ENCODE results near the gene PTPN13.

The PTPN13 gene

DNA sequence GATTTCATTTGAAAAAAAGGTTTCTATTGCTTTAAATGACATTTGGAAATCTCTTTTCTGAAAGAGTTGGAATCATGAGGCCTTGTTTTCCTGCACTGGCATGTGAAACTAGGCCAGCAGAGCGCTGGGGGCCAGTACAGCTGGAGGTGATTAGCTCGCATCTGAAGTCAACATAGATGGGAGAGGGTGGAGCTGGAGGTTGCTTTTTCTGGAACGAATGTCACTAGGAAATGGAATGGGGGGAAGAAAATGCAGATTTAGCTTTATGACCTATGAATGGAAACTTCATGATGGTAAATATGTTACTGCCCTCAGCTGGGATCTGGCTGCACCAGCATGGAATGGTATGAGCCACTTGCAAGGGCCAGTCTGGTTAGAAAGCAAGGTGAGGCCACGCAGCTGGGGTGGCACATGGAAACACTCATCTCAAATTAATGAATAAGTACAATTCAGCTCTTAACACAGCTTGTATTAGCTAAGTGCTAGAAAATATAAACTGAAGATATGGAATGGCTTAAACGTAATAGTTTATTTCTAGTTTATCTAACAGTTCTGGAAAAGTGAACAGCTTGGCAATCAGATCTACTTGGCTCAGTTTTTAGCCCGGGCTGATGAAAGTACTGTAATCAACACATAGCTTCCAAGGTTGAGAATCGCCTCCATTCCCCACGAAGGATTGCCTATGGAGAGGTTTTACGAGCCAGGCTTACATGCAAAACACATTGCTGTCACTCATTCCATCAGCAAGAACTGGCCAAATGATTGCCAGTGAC is 222.6 kb downstream of the PTPN13 start:
- no peak overlapping the region for H3K4me3 Mint-ChIP-seq
- DNase-seq (ENCODE audit: low spot score in 2 of 2), result no peak
- ATAC-seq (ENCODE audit: low read depth), result no peak
- H3K36me3 Mint-ChIP-seq, result no peaks in the 10 kb centered on the region
- H3K27me3 Mint-ChIP-seq, result no peaks in the 10 kb centered on the region
- no peaks in the 10 kb centered on the region for H3K4me1 Mint-ChIP-seq
- H3K9me3 Mint-ChIP-seq, result no peaks in the 10 kb centered on the region
- no peak overlapping the region for H3K27ac Mint-ChIP-seq

- H3K4me1 Mint-ChIP-seq, result no peaks in the 10 kb centered on the region
- H3K27ac Mint-ChIP-seq, result no peak overlapping the region
- H3K9me3 Mint-ChIP-seq, result no peaks in the 10 kb centered on the region
- no peaks in the 10 kb centered on the region for H3K36me3 Mint-ChIP-seq
- no peak overlapping the region for H3K4me3 Mint-ChIP-seq
- ATAC-seq (ENCODE audit: low read depth) (no peak), DNase-seq (ENCODE audit: low spot score in 2 of 2) (no peak)
- no peaks in the 10 kb centered on the region for H3K27me3 Mint-ChIP-seq
Observed at GRCh38 chr4:86818211-86818610, 224.1 kb downstream of the PTPN13 start.

DNA sequence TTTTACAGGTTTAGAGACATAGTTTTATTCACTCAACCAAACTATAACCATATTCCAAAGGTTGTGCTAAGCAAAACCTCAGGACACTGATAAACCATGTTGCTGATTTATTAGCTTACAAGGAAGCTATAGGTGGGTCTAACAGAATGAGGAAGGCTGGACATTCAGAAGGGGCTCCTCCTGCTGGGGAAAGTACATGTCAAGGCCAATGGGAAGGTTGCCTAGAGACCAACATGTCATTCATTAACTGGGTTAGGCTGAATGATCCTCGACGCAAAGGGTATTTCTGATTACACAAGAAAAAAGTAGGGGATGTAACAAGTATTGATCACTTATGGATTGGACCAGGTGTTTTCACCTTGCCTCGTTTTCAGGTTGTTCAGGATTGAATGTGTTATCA is 224.7 kb downstream of the PTPN13 start:
- no peaks in the 10 kb centered on the region for H3K4me1 Mint-ChIP-seq
- ATAC-seq (ENCODE audit: low read depth) (no peak), DNase-seq (ENCODE audit: low spot score in 2 of 2) (no peak)
- H3K27ac Mint-ChIP-seq, result no peak overlapping the region
- no peaks in the 10 kb centered on the region for H3K27me3 Mint-ChIP-seq
- no peaks in the 10 kb centered on the region for H3K9me3 Mint-ChIP-seq
- H3K36me3 Mint-ChIP-seq, result no peaks in the 10 kb centered on the region
- no peak overlapping the region for H3K4me3 Mint-ChIP-seq

- H3K9me3 Mint-ChIP-seq, result no peaks in the 10 kb centered on the region
- H3K4me1 Mint-ChIP-seq, result no peaks in the 10 kb centered on the region
- H3K27ac Mint-ChIP-seq, result no peak overlapping the region
- ATAC-seq (ENCODE audit: low read depth) (no peak), DNase-seq (ENCODE audit: low spot score in 2 of 2) (no peak)
- H3K27me3 Mint-ChIP-seq, result no peaks in the 10 kb centered on the region
- H3K36me3 Mint-ChIP-seq, result no peaks in the 10 kb centered on the region
- H3K4me3 Mint-ChIP-seq, result no peak overlapping the region
Observed at GRCh38 chr4:86819561-86819960, 225.4 kb downstream of the PTPN13 start.

DNA sequence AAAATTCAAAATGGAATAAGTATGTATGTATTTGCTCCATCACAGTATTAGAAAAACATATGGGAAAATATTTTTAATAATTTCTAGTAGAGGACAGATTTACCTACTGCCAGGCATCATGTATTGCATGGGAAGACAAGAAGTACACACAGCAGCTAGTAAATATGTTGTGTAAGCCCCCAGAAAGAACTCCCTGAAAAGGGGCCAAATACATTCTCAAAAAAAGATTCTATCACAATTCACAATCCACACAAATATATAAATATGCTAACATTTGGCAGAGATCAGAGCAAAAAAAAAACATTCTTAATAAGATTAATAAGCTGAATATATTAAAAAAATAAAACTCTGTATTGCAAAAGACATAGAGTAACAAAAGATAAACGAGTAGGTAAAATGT is 227.0 kb downstream of the PTPN13 start:
- H3K36me3 Mint-ChIP-seq, result no peaks in the 10 kb centered on the region
- no peaks in the 10 kb centered on the region for H3K27me3 Mint-ChIP-seq
- DNase-seq (ENCODE audit: low spot score in 2 of 2) (no peak), ATAC-seq (ENCODE audit: low read depth) (no peak)
- H3K4me3 Mint-ChIP-seq, result no peak overlapping the region
- H3K9me3 Mint-ChIP-seq, result no peaks in the 10 kb centered on the region
- H3K4me1 Mint-ChIP-seq, result no peaks in the 10 kb centered on the region
- no peak overlapping the region for H3K27ac Mint-ChIP-seq

DNA sequence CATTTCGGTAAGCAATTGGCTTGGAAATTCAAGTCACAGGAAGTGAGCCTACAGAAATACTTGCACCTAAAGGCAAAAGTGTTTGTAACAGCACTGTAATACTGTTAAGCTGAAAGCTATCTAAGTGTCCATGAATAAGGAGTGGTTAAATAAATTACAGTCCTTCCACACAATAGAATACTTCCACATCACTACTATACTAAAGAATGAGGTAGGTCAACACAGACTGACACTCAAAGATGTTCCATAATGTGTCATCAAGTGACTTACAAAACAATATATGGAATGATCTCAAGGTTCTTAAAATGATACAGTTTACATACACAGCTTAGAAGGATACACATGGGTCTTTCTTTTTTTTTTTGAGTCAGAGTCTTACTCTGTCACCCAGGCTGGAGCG is 228.0 kb downstream of the PTPN13 start:
- Mint-ChIP-seq H3K27me3 (no peaks in the 10 kb centered on the region), H3K4me3 (no peak overlapping the region), H3K4me1 (no peaks in the 10 kb centered on the region), H3K36me3 (no peaks in the 10 kb centered on the region), H3K9me3 (no peaks in the 10 kb centered on the region), H3K27ac (no peak overlapping the region)
- ATAC-seq (ENCODE audit: low read depth), result no peak
- no peak for DNase-seq (ENCODE audit: low spot score in 2 of 2)

GRCh38 chr4:86825511-86825910 is 231.4 kb downstream of the PTPN13 start:
- no peaks in the 10 kb centered on the region for H3K27me3 Mint-ChIP-seq
- no peaks in the 10 kb centered on the region for H3K4me1 Mint-ChIP-seq
- H3K9me3 Mint-ChIP-seq, result no peaks in the 10 kb centered on the region
- H3K4me3 Mint-ChIP-seq, result no peak overlapping the region
- H3K36me3 Mint-ChIP-seq, result no peaks in the 10 kb centered on the region
- ATAC-seq (ENCODE audit: low read depth) (no peak), DNase-seq (ENCODE audit: low spot score in 2 of 2) (no peak)
- H3K27ac Mint-ChIP-seq, result no peak overlapping the region

- no peaks in the 10 kb centered on the region for H3K4me1 Mint-ChIP-seq
- H3K4me3 Mint-ChIP-seq, result no peak overlapping the region
- H3K27ac Mint-ChIP-seq, result no peak overlapping the region
Observed at GRCh38 chr4:86831262-86832130, 237.4 kb downstream of the PTPN13 start.

DNA sequence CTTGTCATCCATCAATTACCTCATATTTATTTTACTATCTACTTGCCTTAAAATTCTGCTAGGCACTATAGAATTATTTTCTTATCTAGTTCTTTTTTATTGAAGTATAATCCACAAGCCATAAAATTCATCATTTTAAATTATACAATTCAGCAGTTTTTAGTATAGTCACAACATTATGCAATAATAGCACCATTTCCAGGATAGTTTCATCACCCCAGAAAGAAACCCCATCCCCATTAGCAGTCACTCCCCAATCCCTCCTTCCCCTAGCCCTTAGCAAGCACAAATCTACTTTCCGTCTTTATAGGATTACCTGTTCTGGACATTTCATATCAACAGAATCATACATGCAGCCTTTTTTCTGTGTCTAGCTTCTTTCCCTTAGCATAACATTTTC is 239.5 kb downstream of the PTPN13 start:
- ATAC-seq (ENCODE audit: low read depth), result no peak

More at GRCh38 chr4:86831262-86832130, 237.4 kb downstream of the PTPN13 start:
- no peaks in the 10 kb centered on the region for H3K9me3 Mint-ChIP-seq
- ATAC-seq (ENCODE audit: low read depth) (no peak), DNase-seq (ENCODE audit: low spot score in 2 of 2) (no peak)
- H3K36me3 Mint-ChIP-seq, result no peaks in the 10 kb centered on the region
- H3K27me3 Mint-ChIP-seq, result peaks cover 2% of the 10 kb centered on the region

GRCh38 chr4:86834901-86835300 is 240.8 kb downstream of the PTPN13 start:
- H3K27ac Mint-ChIP-seq, result no peak overlapping the region
- no peaks in the 10 kb centered on the region for H3K4me1 Mint-ChIP-seq
- H3K27me3 Mint-ChIP-seq, result peaks cover 2% of the 10 kb centered on the region
- no peak for DNase-seq (ENCODE audit: low spot score in 2 of 2)
- H3K36me3 Mint-ChIP-seq, result no peaks in the 10 kb centered on the region
- H3K9me3 Mint-ChIP-seq, result no peaks in the 10 kb centered on the region
- no peak overlapping the region for H3K4me3 Mint-ChIP-seq
- no peak for ATAC-seq (ENCODE audit: low read depth)

More for the DNA sequence above, 239.5 kb downstream of the PTPN13 start:
- H3K4me3 Mint-ChIP-seq, result no peak overlapping the region
- no peak for DNase-seq (ENCODE audit: low spot score in 2 of 2)
- no peaks in the 10 kb centered on the region for H3K36me3 Mint-ChIP-seq
- H3K27me3 Mint-ChIP-seq, result peaks cover 2% of the 10 kb centered on the region
- H3K9me3 Mint-ChIP-seq, result no peaks in the 10 kb centered on the region
- no peaks in the 10 kb centered on the region for H3K4me1 Mint-ChIP-seq
- no peak overlapping the region for H3K27ac Mint-ChIP-seq

- no peaks in the 10 kb centered on the region for H3K36me3 Mint-ChIP-seq
- peaks cover 3% of the 10 kb centered on the region for H3K27me3 Mint-ChIP-seq
- no peak overlapping the region for H3K27ac Mint-ChIP-seq
- ATAC-seq (ENCODE audit: low read depth) (no peak), DNase-seq (ENCODE audit: low spot score in 2 of 2) (no peak)
- no peaks in the 10 kb centered on the region for H3K9me3 Mint-ChIP-seq
- H3K4me1 Mint-ChIP-seq, result no peaks in the 10 kb centered on the region
- no peak overlapping the region for H3K4me3 Mint-ChIP-seq
Observed at GRCh38 chr4:86835677-86836076, 241.6 kb downstream of the PTPN13 start.

- no peaks in the 10 kb centered on the region for H3K4me1 Mint-ChIP-seq
- DNase-seq (ENCODE audit: low spot score in 2 of 2) (no peak), ATAC-seq (ENCODE audit: low read depth) (no peak)
- peaks cover 3% of the 10 kb centered on the region for H3K27me3 Mint-ChIP-seq
- H3K27ac Mint-ChIP-seq, result no peak overlapping the region
- H3K9me3 Mint-ChIP-seq, result no peaks in the 10 kb centered on the region
- H3K4me3 Mint-ChIP-seq, result no peak overlapping the region
- H3K36me3 Mint-ChIP-seq, result no peaks in the 10 kb centered on the region
Observed at GRCh38 chr4:86837691-86838503, 243.8 kb downstream of the PTPN13 start.

- H3K4me1 Mint-ChIP-seq, result no peaks in the 10 kb centered on the region
- H3K27ac Mint-ChIP-seq, result no peak overlapping the region
- H3K4me3 Mint-ChIP-seq, result no peak overlapping the region
- H3K36me3 Mint-ChIP-seq, result no peaks in the 10 kb centered on the region
- DNase-seq (ENCODE audit: low spot score in 2 of 2) (no peak), ATAC-seq (ENCODE audit: low read depth) (no peak)
- no peaks in the 10 kb centered on the region for H3K9me3 Mint-ChIP-seq
- peaks cover 8% of the 10 kb centered on the region for H3K27me3 Mint-ChIP-seq
Observed at GRCh38 chr4:86840858-86841257, 246.7 kb downstream of the PTPN13 start.

GRCh38 chr4:86841309-86841708 is 247.2 kb downstream of the PTPN13 start:
- DNase-seq (ENCODE audit: low spot score in 2 of 2) (no peak), ATAC-seq (ENCODE audit: low read depth) (no peak)
- no peak overlapping the region for H3K27ac Mint-ChIP-seq
- no peaks in the 10 kb centered on the region for H3K36me3 Mint-ChIP-seq
- H3K27me3 Mint-ChIP-seq, result peaks cover 8% of the 10 kb centered on the region
- H3K4me3 Mint-ChIP-seq, result no peak overlapping the region
- H3K4me1 Mint-ChIP-seq, result no peaks in the 10 kb centered on the region
- no peaks in the 10 kb centered on the region for H3K9me3 Mint-ChIP-seq

Data from memory B cell (primary cell).